Sigmoid colon (tissue), 4 donors: ENCODE measurements around the gene TCTA.

Experiments
- EP300 ChIP-seq, 4 donors: sonication (generic); formaldehyde crosslinking; IDR thresholded peaks; one replicate each; pipeline ENCODE4 v1.6.1; 2017; ENCODE audit warnings: antibody characterized with exemption in 4 of 4
- POLR2A ChIP-seq, 2 donors: fragments of 450-650 bp; IDR thresholded peaks; one replicate each; pipeline ENCODE4 v1.6.1; 2016; ENCODE audit warnings: antibody characterized with exemption in 2 of 2, mild to moderate bottlenecking in 2 of 2, moderate library complexity in 2 of 2
- POLR2AphosphoS5 ChIP-seq, 4 donors: sonication (generic); formaldehyde crosslinking; IDR thresholded peaks; one replicate each; pipeline ENCODE4 v1.6.1; 2017; ENCODE audit warnings: antibody characterized with exemption in 4 of 4
- TF ChIP-seq, protein P1 (sequence below), 4 experiments: fragments of 450-650 bp in 3 of 4; fragments of 200-600 bp in 1 of 4; IDR thresholded peaks; one replicate each; pipeline ENCODE4 v1.5.1; 2016 to 2019; ENCODE audit warnings: antibody characterized with exemption in 4 of 4, mild to moderate bottlenecking in 3 of 4, moderate library complexity in 2 of 4

DNA sequence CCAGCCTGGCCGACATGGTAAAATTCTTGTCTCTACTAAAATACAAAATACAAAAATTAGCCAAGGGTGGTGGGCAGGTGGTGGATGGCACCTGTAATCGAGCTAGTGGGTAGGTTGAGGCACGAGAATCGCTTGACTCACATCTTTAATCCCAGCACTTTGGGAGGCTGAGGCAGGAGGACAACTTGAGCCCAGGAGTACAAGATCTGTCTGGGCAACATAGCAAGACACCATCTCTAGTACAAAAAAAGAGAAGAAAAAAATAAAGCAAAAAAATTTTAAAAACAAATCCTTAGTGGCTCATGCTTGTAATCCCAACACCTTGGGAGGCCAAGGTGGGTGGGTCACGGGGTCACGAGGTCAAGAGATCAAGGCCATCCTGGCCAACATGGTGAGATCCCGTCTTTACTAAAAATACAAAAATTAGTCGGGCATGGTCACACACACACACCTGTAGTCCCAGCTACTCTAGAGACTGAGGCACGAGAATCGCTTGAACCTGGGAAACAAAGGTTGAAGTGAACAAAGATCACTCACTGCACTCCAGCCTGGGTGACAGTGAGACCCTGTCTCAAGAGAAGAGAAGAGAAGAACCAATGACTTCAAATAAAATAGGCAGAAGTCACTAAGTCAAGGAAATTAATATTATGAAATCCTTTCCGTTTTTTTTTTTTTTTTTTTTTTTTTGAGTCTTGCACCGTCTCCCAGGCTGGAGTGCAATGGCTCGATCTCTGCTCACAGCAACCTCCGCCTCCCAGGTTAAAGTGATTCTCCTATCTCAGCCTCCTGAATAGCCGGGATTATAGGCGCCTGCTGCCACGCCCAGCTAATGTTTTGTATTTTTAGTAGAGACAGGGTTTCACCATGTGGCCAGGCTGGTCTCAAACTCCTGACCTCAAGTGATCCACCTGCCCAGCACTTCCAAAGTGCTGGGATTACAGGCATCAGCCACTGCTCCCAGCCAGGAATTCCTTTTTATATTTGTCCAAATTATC, 5.4 kb upstream of the TCTA start:
- TF ChIP-seq, protein P1, sequence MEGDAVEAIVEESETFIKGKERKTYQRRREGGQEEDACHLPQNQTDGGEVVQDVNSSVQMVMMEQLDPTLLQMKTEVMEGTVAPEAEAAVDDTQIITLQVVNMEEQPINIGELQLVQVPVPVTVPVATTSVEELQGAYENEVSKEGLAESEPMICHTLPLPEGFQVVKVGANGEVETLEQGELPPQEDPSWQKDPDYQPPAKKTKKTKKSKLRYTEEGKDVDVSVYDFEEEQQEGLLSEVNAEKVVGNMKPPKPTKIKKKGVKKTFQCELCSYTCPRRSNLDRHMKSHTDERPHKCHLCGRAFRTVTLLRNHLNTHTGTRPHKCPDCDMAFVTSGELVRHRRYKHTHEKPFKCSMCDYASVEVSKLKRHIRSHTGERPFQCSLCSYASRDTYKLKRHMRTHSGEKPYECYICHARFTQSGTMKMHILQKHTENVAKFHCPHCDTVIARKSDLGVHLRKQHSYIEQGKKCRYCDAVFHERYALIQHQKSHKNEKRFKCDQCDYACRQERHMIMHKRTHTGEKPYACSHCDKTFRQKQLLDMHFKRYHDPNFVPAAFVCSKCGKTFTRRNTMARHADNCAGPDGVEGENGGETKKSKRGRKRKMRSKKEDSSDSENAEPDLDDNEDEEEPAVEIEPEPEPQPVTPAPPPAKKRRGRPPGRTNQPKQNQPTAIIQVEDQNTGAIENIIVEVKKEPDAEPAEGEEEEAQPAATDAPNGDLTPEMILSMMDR (IDR thresholded peaks at IDR 0.05) = no peak
- TF ChIP-seq POLR2A (IDR thresholded peaks at IDR 0.05) (no peak), POLR2AphosphoS5 (IDR thresholded peaks at IDR 0.05) (no peak), EP300 (IDR thresholded peaks at IDR 0.05) (no peak)
